Psoas muscle (tissue), 8 donors: Measurements from ENCODE around the gene TNFRSF14. TPM values are rescaled to one million over a fixed set of nuclear protein-coding genes. Genes with fewer than 3 reads are reported as not detected.

ENCODE experiments used
- ATAC-seq, 4 donors: fragments of 200-7000 bp; cut with Tn5 transposase; one replicate each; pipeline ENCODE4 v1.9.1; 2020; ENCODE audit warnings: moderate library complexity in 3 of 4, mild to moderate bottlenecking in 2 of 4
- DNase-seq, 2 donors: peaks; one replicate each; pipeline ENCODE4 v3.0.0-alpha.2; 2020
- H3K27ac ChIP-seq: fragments of 200-600 bp; one replicate; pipeline ENCODE4 v1.8.0; 2022
- H3K27me3 ChIP-seq, 3 donors: fragments of 200-600 bp in 1 of 3; one replicate each; pipeline versions ENCODE4 v1.6.1 to v1.8.0; 2013 to 2022; ENCODE audit warnings: low read length in 2 of 3, mild to moderate bottlenecking in 2 of 3, moderate library complexity in 1 of 3; ENCODE audit not compliant: insufficient read depth in 3 of 3
- H3K36me3 ChIP-seq, 2 donors: fragments of 200-600 bp in 1 of 2; one replicate each; pipeline versions ENCODE4 v1.6.1 to v1.8.0; 2013 to 2022; ENCODE audit warnings: low read depth in 1 of 2, mild to moderate bottlenecking in 1 of 2, moderate library complexity in 1 of 2; ENCODE audit not compliant: insufficient read depth in 1 of 2
- H3K4me1 ChIP-seq: fragments of 200-600 bp; one replicate; pipeline ENCODE4 v1.8.0; 2022
- H3K4me3 ChIP-seq: fragments of 200-600 bp; one replicate; pipeline ENCODE4 v1.8.0; 2022; ENCODE audit warnings: mild to moderate bottlenecking
- H3K9me3 ChIP-seq: fragments of 200-600 bp; one replicate; pipeline ENCODE4 v1.8.0; 2022
- WGBS, 3 donors: extraction: QIAGEN DNeasy Blood & Tissue Kit; methylation state at CpG; one replicate each; pipeline versions ENCODE4 v1.1.6 to v1.1.7; 2013; 5-methylcytosine and 5-hydroxymethylcytosine counted together
- intact Hi-C, 2 donors: fragments of 100-400 bp; cut with DNase I; formaldehyde crosslinking; loops; one replicate each; pipeline versions ENCODE4 v1.11.0 to v1.14.2; 2022
- polyA plus RNA-seq, 3 donors: library from polyadenylated mRNA; stranded (reverse); fragments of 200-250 nt; gene quantifications; one replicate each; pipeline ENCODE4 v1.2.3, GENCODE V29; 2013
- total RNA-seq, 4 donors: library from RNA; stranded (reverse); fragmentation: NEBNext Ultra II Directional in 2 of 4; extraction: Animal tissue kit (Norgen Biotek cat#: 25700) in 2 of 4; gene quantifications; one replicate each; pipeline versions ENCODE4 v1.2.1 to v1.2.4, GENCODE V29; 2021 to 2023
- TF ChIP-seq, protein P1 (sequence below): fragments of 200-600 bp; IDR thresholded peaks from one replicate; pipeline ENCODE4 v1.8.0; 2022; ENCODE audit warnings: antibody characterized with exemption
- donor health status: healthy with polysubstance abuse.
- donor health status: DM: no; HTN: no; CAD: no; lungs with moderate emphysema.
- donor health status: Bipolar disorder and iron deficiency.
- donor health status: healthy.
- donor health status: DM: yes; HTN: yes; CAD: no.
- donor health status: DM: no; HTN: no; CAD: no.
- donor health status: DM: no; HTN: no; CAD: no.
- donor health status: DM: yes; HTN: yes; CAD: no.

TNFRSF14 gene
- total and polyA plus RNA-seq, 7 donors: 6.2 to 10.8 (median 8.2) TPM

DNA sequence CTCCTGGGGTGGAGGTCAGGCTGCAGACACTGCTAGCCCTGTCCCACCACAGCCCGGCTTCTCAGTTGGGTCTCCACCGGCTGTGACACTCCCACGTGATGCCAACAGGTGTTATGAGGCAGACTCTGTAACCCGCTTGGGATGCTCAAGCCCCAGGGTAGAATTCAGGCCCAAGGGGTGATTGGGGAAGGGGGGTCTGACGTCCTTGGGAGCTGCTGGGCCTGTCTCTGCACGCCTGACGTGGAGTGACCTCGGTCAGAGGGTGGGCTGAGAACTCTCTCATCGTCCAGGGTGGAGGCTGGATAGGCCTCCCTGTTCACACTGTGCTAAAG is 18.4 kb upstream of the TNFRSF14 start:
- Histone ChIP-seq H3K27ac (no peak overlapping the region), H3K27me3 (peaks cover 0 to 34% (median 18%) of the 10 kb centered on the region in 3 donors), H3K4me1 (peaks cover 6% of the 10 kb centered on the region), H3K9me3 (no peaks in the 10 kb centered on the region), H3K36me3 (no peaks in the 10 kb centered on the region), H3K4me3 (no peak overlapping the region)
- no peak for ATAC-seq
- WGBS, 3 donors: 39 to 52% (median 48%) methylated on average over 9 of the region's 9 CpGs
- no peak for DNase-seq
- TF ChIP-seq, protein P1, sequence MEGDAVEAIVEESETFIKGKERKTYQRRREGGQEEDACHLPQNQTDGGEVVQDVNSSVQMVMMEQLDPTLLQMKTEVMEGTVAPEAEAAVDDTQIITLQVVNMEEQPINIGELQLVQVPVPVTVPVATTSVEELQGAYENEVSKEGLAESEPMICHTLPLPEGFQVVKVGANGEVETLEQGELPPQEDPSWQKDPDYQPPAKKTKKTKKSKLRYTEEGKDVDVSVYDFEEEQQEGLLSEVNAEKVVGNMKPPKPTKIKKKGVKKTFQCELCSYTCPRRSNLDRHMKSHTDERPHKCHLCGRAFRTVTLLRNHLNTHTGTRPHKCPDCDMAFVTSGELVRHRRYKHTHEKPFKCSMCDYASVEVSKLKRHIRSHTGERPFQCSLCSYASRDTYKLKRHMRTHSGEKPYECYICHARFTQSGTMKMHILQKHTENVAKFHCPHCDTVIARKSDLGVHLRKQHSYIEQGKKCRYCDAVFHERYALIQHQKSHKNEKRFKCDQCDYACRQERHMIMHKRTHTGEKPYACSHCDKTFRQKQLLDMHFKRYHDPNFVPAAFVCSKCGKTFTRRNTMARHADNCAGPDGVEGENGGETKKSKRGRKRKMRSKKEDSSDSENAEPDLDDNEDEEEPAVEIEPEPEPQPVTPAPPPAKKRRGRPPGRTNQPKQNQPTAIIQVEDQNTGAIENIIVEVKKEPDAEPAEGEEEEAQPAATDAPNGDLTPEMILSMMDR: no peak
- intact Hi-C loops: no loop called here

DNA sequence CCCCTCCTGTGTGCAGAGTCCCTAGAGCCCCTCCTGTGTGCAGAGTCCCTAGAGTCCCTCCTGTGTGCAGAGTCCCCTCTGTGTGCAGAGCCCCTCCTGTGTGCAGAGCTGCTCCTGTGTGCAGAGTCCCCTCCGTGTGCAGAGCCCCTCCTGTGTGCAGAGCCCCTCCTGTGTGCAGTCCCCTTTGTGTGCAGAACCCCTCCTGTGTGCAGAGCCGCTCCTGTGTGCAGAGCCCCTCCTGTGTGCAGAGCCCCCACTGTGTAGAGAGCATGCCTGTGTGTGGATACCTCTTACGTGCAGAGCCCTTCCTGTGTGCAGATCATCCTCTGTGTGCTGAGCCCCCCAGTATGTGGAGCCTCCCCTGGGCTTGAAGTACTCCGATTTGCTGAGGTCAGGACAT is 17.8 kb upstream of the TNFRSF14 start:
- intact Hi-C loops: no loop called here
- ATAC-seq: no peak
- peaks cover 0 to 36% (median 19%) of the 10 kb centered on the region in 3 donors for H3K27me3 ChIP-seq

DNA sequence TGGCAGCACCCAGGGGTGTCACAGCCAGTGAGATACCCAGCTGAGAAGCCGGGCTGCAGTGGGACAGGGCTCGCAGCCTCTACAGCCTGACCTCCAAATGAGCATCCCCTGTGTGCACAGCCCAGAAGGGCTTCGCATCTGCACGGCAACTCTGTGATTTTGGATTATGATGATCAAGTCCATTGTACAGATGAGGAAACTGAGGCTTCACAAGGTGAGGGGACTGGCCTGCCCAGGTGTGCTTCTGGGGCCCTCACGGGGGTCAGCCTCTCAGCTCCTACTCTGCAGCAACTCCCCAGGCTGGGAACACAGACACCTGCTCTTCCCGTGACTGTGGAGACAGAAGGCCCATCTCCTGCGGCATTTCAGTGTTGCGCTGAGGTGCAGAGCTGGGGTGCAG is 17.3 kb upstream of the TNFRSF14 start:
- no peak for DNase-seq
- WGBS, 3 donors: 93 to 96% (median 94%) methylated on average over 8 of the region's 8 CpGs
- H3K4me1 ChIP-seq: no peaks in the 10 kb centered on the region

More for the DNA sequence above, 17.8 kb upstream of the TNFRSF14 start:
- no peaks in the 10 kb centered on the region for H3K9me3 ChIP-seq
- no peaks in the 10 kb centered on the region for H3K4me1 ChIP-seq
- no peak for DNase-seq
- no peaks in the 10 kb centered on the region for H3K36me3 ChIP-seq
- H3K27ac ChIP-seq: no peak overlapping the region
- TF ChIP-seq, protein P1: no peak
- H3K4me3 ChIP-seq: no peak overlapping the region
- WGBS, 3 donors: 87 to 90% (median 90%) methylated on average over 4 of the region's 4 CpGs

DNA sequence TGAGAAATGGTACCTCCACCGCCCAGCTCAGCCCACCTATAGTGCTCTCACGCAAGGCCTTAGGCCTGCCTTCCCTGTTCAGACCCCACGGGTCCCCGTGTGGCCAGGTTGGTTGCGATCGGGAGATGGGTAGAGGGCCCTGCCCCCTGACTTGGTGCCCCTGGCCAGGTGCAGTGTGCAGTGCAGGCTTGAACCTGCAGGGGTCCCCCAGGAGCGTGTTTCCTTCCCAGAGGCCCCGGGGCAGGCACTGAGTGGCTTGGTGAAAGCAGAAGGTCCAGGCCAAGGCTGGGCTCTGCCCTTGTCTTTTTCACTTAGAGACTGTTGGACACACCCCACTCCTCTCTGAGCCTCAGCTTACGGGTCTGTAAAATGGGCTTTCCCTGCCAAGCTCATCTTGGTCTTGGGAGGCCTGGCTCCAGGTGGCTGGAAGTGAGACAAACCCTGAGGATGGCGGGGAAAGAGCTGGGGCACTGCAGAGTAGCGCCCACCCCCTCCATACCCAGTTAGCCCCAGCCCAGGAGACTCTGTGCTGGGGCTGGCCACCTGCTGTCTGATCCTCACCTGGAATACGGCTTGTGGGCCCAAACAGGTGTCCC is 16.8 kb upstream of the TNFRSF14 start:
- no peak for DNase-seq
- Histone ChIP-seq H3K27ac (no peak overlapping the region), H3K27me3 (peaks cover 0 to 46% (median 19%) of the 10 kb centered on the region in 3 donors), H3K4me1 (no peaks in the 10 kb centered on the region), H3K36me3 (no peaks in the 10 kb centered on the region), H3K4me3 (no peak overlapping the region), H3K9me3 (no peaks in the 10 kb centered on the region)
- WGBS, 3 donors: 77 to 88% (median 86%) methylated on average over 12 of the region's 12 CpGs
- no peak for ATAC-seq
- intact Hi-C loops: no loop called here
- TF ChIP-seq, protein P1: no peak

More for the DNA sequence above, 17.3 kb upstream of the TNFRSF14 start:
- no peak for ATAC-seq
- Histone ChIP-seq H3K36me3 (no peaks in the 10 kb centered on the region), H3K27ac (no peak overlapping the region), H3K4me3 (no peak overlapping the region), H3K27me3 (peaks cover 0 to 41% (median 19%) of the 10 kb centered on the region in 3 donors), H3K9me3 (no peaks in the 10 kb centered on the region)
- TF ChIP-seq, protein P1: no peak
- intact Hi-C loops: no loop called here
